ENCODE measurements around the gene MACROH2A1. TPM values are rescaled to one million over a fixed set of nuclear protein-coding genes. Genes with fewer than 3 reads are reported as not detected.

The MACROH2A1 gene
- total and polyA plus RNA-seq, 10 of the 15 experiments (the other 5 are each of a cell fraction or from before 2014, with no cell fraction given), result 45.7 to 230 (median 196) TPM

DNA sequence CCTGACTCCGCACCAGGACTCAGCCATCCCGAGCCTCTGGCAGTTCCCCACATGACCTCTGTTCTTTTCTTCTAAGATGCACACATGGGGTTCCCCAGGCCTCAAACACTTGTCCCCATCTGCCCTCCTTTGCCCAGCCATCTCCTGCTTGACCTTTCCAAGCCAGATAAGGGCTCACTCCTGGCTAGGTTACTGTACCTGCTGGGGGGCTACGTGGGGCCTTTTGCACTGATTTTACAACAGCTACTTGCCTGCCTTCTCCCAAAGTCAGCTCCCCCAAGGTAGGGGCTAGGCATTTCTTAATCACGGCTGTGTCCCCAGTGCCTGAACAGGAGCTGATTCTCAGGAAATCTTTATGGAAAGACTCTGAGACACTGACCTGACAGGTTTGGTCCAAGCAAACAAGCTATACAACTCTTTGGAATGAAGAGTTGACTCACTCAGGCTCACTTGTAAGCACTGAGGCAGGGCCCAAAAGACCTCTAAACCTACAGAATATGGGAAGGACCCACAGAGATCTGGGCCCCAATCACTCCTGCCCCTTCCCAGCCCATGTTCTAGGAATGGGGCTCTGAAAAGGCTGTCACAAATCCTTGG is 2.5 kb downstream of the MACROH2A1 start (continued):
- TF ChIP-seq STAT3 (IDR thresholded peaks at IDR 0.05; ENCODE audit: low read depth, low read length), result no peak
- TF ChIP-seq ZNF274 (IDR thresholded peaks at IDR 0.05; ENCODE audit: insufficient read depth, insufficient read length), result no peak
- TF ChIP-seq HCFC1 (IDR thresholded peaks at IDR 0.05; ENCODE audit: low read length), result no peak
- no peak for TF ChIP-seq BMI1 (IDR thresholded peaks at IDR 0.05; ENCODE audit: borderline replicate concordance)

- Histone ChIP-seq H3K9me3 (replicated peaks; ENCODE audit: control insufficient read depth, insufficient read depth, low read length) (no peaks in the 10 kb centered on the region), H3K27ac (ENCODE audit: control insufficient read depth, insufficient read depth) (no peak overlapping the region), H3K27me3 (replicated peaks in 1 of 2; ENCODE audit: control insufficient read depth in 2 of 2, insufficient read depth in 2 of 2, low read length in 1 of 2) (no peaks in the 10 kb centered on the region), H3K4me1 (ENCODE audit: control insufficient read depth, insufficient read depth, low read length) (peaks cover 29% of the 10 kb centered on the region), H3K79me2 (ENCODE audit: control insufficient read depth, insufficient read depth, low read length) (peaks cover 86% of the 10 kb centered on the region), H3K9ac (ENCODE audit: control insufficient read depth, insufficient read depth, low read length) (no peak overlapping the region), H3K4me3 (peak overlapping the region; percentile 80; the same call in 1 of the 2 replicates), H4K20me1 (ENCODE audit: control insufficient read depth, insufficient read depth) (peaks cover 14% of the 10 kb centered on the region), H3K4me2 (ENCODE audit: control insufficient read depth, insufficient read depth) (peak overlapping the region; percentile 81), H2AFZ (ENCODE audit: control insufficient read depth, low read depth, low read length) (no peak overlapping the region), H3K36me3 (ENCODE audit: control insufficient read depth in 2 of 2, insufficient read depth in 2 of 2, low read length in 1 of 2) (peaks cover 0 to 2% of the 10 kb centered on the region in 2 experiments; a peak in 2 of 4 replicates)
- ChIA-PET POLR2A (interaction anchor here (0.7 kb wide), 1 partner anchor 9 kb away, joined by 3 read pairs; no protein-coding TSS in a partner anchor), CTCF (no interaction called here), SMC1A (ENCODE audit: uncharacterized antibody, unreplicated experiment) (interaction anchor here (2.1 kb wide), 1 partner anchor 30 kb away, joined by 6 read pairs; no protein-coding TSS in a partner anchor), RAD21 (ENCODE audit: unreplicated experiment) (no interaction called here)
- DNase-seq (ENCODE audit: low read depth, low spot score) (no peak), FAIRE-seq (no peak), ATAC-seq (no peak)
- no TSS peak for BruUV-seq (replicated peaks)
- in situ Hi-C loops (cut with MboI) (no loop called here), intact Hi-C loops (cut with micrococcal nuclease; ENCODE audit: unreplicated experiment) (no loop called here)
- 92% methylated on average over 4 of the region's 4 CpGs for WGBS (ENCODE audit: insufficient coverage, insufficient replicate concordance, low lambda C conversion rate, missing lambda C conversion rate)
- TF ChIP-seq GABPA (IDR thresholded peaks at IDR 0.05; ENCODE audit: low read depth) (no peak), YBX1 (IDR thresholded peaks at IDR 0.05) (no peak), BCL3 (IDR thresholded peaks at IDR 0.05; ENCODE audit: borderline replicate concordance, insufficient read depth, low read depth, low read length, poor library complexity, severe bottlenecking) (no peak), GATAD2B (conservative IDR thresholded peaks at IDR 0.05; ENCODE audit: low read depth) (no peak), RB1 (IDR thresholded peaks at IDR 0.05; ENCODE audit: borderline replicate concordance) (no peak), RUNX3 (IDR thresholded peaks at IDR 0.05; ENCODE audit: low read length) (no peak), BRCA1 (IDR thresholded peaks at IDR 0.05; ENCODE audit: low read depth, low read length) (no peak), TCF3 (IDR thresholded peaks at IDR 0.05; ENCODE audit: borderline replicate concordance, insufficient read depth, low read depth, low read length) (no peak), CBX3 (IDR thresholded peaks at IDR 0.05; ENCODE audit: borderline replicate concordance, low read depth) (no peak), SUPT20H (IDR thresholded peaks at IDR 0.05; ENCODE audit: borderline replicate concordance, control insufficient read depth, low read depth, low read length) (no peak), CHD1 (IDR thresholded peaks at IDR 0.05; ENCODE audit: low read depth, low read length) (no peak), ASH2L (IDR thresholded peaks at IDR 0.05; ENCODE audit: borderline replicate concordance, low read depth) (no peak), STAT3 (IDR thresholded peaks at IDR 0.05; ENCODE audit: low read depth, low read length) (no peak), MAX (IDR thresholded peaks at IDR 0.05; ENCODE audit: low read depth, low read length) (no peak), HCFC1 (IDR thresholded peaks at IDR 0.05; ENCODE audit: low read length) (no peak), CBFB (IDR thresholded peaks at IDR 0.05; ENCODE audit: low read depth) (no peak), ZNF687 (IDR thresholded peaks at IDR 0.05) (no peak)
Measured at GRCh38 chr5:135395866-135396265, 3.2 kb downstream of the MACROH2A1 start.
